Lower leg skin (tissue), 4 donors: ENCODE results near the gene GABBR2. TPM values are rescaled to one million over a fixed set of nuclear protein-coding genes. Genes with fewer than 3 reads are reported as not detected.

Experiments
- DNase-seq, 2 donors: peaks; one replicate each; pipeline ENCODE4 v3.0.0-alpha.2; 2019; ENCODE audit warnings: low spot score in 2 of 2
- H3K4me3 ChIP-seq: fragments of 200-600 bp; sonication (generic); 2 replicates; pipeline ENCODE4 v1.5.1; 2017; ENCODE audit warnings: mild to moderate bottlenecking, low read depth; ENCODE audit not compliant: poor library complexity, severe bottlenecking
- CTCF ChIP-seq, 3 donors: fragments of 450-650 bp; IDR thresholded peaks; one replicate each; pipeline ENCODE4 v1.5.1; 2016; ENCODE audit warnings: antibody characterized with exemption in 3 of 3, mild to moderate bottlenecking in 3 of 3, moderate library complexity in 2 of 3
- POLR2A ChIP-seq, 2 donors: fragments of 450-650 bp; IDR thresholded peaks; one replicate each; pipeline ENCODE4 v1.6.1; 2016 to 2017; ENCODE audit warnings: antibody characterized with exemption in 2 of 2, mild to moderate bottlenecking in 1 of 2, moderate library complexity in 1 of 2
- WGBS, 2 donors: methylation state at CpG; one replicate each; pipeline ENCODE4 v1.1.5; 2018; 5-methylcytosine and 5-hydroxymethylcytosine counted together
- intact Hi-C: fragments of 100-400 bp; cut with DNase I; formaldehyde crosslinking; loops from one replicate; pipeline ENCODE4 v1.15.0; 2023; ENCODE audit warnings: low total_unique reads
- total RNA-seq, 4 donors: library from RNA; depleted of rRNA; stranded (reverse); fragments of >200 nt; gene quantifications; one replicate each; pipeline ENCODE4 v1.1.0, GENCODE V29; 2016

GABBR2 gene
- total RNA-seq, 4 donors from 2014 or later: 0.23 to 4.2 TPM; not detected in 2

GRCh38 chr9:98640394-98640793 is 68.3 kb downstream of the GABBR2 start:
- 86 to 87% methylated on average over 3 of the region's 3 CpGs for WGBS, 2 donors
- no peak for TF ChIP-seq CTCF (IDR thresholded peaks at IDR 0.05)
- no peak for TF ChIP-seq POLR2A (IDR thresholded peaks at IDR 0.05)
- no peak overlapping the region for H3K4me3 ChIP-seq
- intact Hi-C loops: no loop called here
- peak in 1 of 2 donors; percentile 40 for DNase-seq

- peak in 1 of 2 donors; percentile 32 for DNase-seq
- intact Hi-C loops: no loop called here
- H3K4me3 ChIP-seq: no peak overlapping the region
- TF ChIP-seq CTCF (IDR thresholded peaks at IDR 0.05) (no peak), POLR2A (IDR thresholded peaks at IDR 0.05) (no peak)
- 86 to 88% methylated on average over 1 of the region's 1 CpG for WGBS, 2 donors
These were observed 69.6 kb downstream of the GABBR2 start for GRCh38 chr9:98639133-98639532.

GRCh38 chr9:98637381-98637780 is 71.4 kb downstream of the GABBR2 start:
- TF ChIP-seq CTCF (IDR thresholded peaks at IDR 0.05): no peak
- no peak for TF ChIP-seq POLR2A (IDR thresholded peaks at IDR 0.05)

GRCh38 chr9:98635374-98635773 is 73.4 kb downstream of the GABBR2 start:
- 76 to 88% methylated on average over 2 of the region's 2 CpGs for WGBS, 2 donors
- no peak overlapping the region for H3K4me3 ChIP-seq
- DNase-seq: no peak
- no peak for TF ChIP-seq CTCF (IDR thresholded peaks at IDR 0.05)
- no peak for TF ChIP-seq POLR2A (IDR thresholded peaks at IDR 0.05)
- intact Hi-C loops: no loop called here

More at GRCh38 chr9:98637381-98637780, 71.4 kb downstream of the GABBR2 start:
- no peak for DNase-seq
- 94 to 95% methylated on average over 1 of the region's 1 CpG for WGBS, 2 donors
- intact Hi-C loops: no loop called here
- H3K4me3 ChIP-seq: no peak overlapping the region

- TF ChIP-seq CTCF (IDR thresholded peaks at IDR 0.05) (no peak), POLR2A (IDR thresholded peaks at IDR 0.05) (no peak)
- no peak overlapping the region for H3K4me3 ChIP-seq
- WGBS, 2 donors: 71 to 78% methylated on average over 7 of the region's 7 CpGs
- peak in 1 of 2 donors; percentile 10 for DNase-seq
- intact Hi-C loops: no loop called here
These were observed 73.9 kb downstream of the GABBR2 start for GRCh38 chr9:98634685-98635336.

- 70 to 83% methylated on average over 4 of the region's 4 CpGs for WGBS, 2 donors
- peak in 1 of 2 donors; percentile 54 for DNase-seq
- no peak overlapping the region for H3K4me3 ChIP-seq
- intact Hi-C loops: no loop called here
- TF ChIP-seq POLR2A (IDR thresholded peaks at IDR 0.05): no peak
- no peak for TF ChIP-seq CTCF (IDR thresholded peaks at IDR 0.05)
These were observed 75.9 kb downstream of the GABBR2 start for GRCh38 chr9:98632839-98633238.
